Renal pelvis (tissue), 4 donors: ENCODE data around the gene COMP. TPM values are rescaled to one million over a fixed set of nuclear protein-coding genes. Genes with fewer than 3 reads are reported as not detected.
"Not testable (repeated sequence)": the region's sequence is repeated elsewhere in the genome, so short reads cannot be mapped to it uniquely, and the experiment has no call there.

ENCODE experiments used
- DNase-seq: peaks from one replicate; pipeline ENCODE4 v3.0.0-alpha.2; 2013
- polyA plus RNA-seq, 3 donors: library from polyadenylated mRNA; unstranded; fragments of 120-200 nt; gene quantifications; one replicate each; pipeline ENCODE4 v1.2.1, GENCODE V29; 2013; ENCODE audit not compliant: insufficient read length in 3 of 3

The COMP gene
- polyA plus RNA-seq, 3 donors, result 0.10 to 0.56 (median 0.22) TPM

DNA sequence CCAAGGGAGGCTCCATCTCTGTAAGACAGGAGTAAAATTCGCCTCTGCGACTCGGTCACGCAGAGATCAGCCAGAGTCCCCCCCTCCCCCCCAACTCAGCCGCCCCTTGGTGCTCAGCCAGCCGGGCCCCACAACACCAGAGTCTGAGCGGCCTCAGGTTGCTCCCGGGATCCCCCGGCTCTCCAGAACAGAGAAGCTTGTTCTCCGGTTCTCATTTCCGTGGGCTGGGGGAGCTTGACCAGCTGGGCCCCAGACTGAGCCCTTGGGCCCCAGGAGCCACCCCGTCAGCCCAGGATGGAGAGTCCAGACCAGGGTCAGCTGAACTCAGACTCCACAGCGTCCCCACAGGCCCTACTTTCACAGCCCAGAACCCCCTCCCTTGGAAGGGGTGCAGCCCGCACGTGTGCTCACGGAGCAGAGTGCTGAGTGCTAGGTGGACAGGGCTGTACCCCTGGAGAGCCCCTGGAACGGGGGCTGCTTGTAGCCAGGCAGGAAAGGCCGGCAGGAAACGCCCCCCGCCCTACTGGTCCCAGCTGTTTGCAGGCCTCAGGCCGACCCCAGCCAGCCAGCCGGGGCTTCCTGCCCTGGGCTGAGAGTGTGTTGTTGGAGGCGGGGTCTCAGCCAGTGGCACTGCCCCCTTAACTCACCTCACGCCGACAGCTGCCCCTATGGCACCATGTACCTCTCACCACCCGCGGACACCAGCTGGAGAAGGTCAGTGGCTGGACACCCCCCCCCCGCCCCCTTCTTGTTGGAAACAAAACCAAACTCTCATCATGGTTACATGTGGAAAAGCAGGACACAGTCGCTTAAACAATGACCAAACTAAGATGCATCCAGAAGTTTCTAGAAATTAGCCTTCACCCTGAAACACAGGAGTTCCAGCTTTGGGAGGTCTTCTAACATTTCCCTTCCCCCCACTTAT is 44.4 kb downstream of the COMP start:
- no peak for DNase-seq

DNA sequence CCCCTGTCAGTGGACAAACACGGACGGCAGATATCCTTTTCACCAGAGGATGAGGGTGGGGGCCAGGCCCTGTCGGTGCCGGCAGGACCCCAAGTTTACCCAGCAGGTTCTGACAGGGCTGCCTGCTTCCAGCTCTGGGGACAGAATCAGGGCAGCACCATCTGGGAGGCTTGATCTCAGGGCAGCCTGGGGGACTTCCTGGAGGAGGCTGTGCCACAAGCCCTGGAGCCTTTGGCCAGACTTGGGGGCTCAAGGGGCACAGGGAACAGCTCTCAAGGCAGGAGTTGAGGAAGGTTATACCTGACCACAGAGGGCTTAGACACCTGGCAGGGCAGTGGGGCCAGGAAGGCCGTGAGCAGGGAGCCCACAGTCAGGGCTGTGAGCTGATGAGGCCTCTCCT is 45.2 kb downstream of the COMP start:
- no peak for DNase-seq

DNA sequence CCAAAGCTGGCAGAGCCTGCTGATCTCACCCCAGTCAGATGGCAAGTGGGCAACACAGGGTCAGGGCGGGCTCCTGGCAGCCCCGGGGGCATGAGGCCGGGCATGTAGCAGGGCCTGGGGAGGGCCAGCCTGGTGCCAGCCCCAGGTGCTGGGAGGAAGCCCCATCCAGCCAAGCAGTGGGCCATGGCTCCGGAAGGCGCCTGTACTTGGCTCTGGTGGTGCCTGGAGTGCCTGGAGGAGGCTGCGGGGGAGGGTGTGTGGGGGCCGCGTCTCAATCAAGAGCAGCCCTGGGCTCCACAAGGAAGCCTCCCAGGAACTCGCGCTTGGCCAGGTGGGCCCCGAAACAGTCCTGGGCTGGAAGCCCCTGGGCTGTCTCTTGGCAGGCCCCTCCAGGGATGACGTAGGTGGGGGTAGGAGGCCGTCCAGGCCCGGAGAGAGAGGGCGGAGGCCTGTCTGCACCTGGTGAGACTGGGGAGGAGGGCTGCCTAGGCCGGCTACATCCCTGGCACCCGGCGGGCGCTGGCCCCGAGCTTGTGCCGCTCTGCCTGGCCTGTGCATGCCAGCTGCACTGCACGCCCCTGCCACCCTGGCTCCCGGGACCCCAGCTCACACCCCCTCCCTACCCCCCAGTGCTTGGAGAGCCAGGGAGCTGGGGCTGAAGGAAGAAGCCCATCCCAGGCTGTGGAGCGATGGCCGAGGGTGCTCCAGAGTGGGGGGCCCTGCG is 45.9 kb downstream of the COMP start:
- peak; percentile 81 for DNase-seq

DNA sequence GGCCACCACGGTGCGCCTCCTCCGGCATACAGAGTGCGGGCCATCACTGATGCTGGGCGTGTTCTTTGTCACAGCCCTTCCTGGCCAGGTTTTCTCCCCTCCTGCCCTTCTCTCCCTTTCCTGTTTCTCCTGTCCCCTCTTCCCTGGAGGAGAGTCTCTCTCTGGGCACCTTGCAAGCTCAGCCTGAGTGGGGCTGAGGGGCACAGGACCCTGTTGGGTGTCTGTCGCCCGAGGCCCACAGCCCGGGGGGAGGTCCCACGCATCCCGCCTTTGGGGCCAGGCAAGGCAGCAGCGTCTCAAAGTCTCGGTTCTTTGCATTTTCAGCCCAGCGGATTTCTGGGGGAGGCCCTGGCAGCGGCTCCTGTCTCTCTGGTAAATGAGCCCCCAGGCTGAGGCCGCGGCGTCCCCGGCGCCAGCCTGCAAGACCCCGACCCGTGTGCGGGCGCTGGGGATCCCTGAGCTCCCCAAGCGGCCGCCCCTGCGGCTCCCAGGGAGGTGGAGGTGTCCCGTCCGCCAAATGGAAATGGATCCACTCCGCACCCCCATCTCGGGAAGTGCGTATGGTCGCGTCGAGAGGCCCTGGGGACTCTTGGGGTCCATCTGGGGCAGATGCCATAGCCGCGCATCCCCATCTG is 47.2 kb downstream of the COMP start:
- DNase-seq, result no peak

GRCh38 chr19:18742838-18743783 is 48.0 kb downstream of the COMP start:
- DNase-seq, result peak; percentile 72

DNA sequence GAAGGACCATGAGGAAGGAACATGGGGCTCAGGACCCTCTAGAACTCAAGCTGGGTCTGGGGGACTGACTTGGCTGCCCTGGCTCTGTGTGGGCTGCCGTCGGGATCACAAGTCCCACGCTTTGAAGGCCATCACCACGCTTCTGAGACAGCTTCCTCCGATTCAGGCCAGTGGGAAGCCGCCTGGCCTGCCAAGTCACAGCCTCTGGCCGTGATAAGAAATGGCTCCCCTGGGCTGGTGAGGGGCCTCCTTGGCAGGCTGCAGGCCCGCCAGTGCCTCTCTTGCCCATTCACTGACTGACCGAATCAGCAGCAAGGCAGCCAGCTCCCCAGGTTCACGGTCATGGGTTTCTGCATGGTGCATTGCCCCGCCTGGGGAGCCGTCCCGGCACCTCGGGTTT is 48.8 kb downstream of the COMP start:
- DNase-seq, result no peak

DNA sequence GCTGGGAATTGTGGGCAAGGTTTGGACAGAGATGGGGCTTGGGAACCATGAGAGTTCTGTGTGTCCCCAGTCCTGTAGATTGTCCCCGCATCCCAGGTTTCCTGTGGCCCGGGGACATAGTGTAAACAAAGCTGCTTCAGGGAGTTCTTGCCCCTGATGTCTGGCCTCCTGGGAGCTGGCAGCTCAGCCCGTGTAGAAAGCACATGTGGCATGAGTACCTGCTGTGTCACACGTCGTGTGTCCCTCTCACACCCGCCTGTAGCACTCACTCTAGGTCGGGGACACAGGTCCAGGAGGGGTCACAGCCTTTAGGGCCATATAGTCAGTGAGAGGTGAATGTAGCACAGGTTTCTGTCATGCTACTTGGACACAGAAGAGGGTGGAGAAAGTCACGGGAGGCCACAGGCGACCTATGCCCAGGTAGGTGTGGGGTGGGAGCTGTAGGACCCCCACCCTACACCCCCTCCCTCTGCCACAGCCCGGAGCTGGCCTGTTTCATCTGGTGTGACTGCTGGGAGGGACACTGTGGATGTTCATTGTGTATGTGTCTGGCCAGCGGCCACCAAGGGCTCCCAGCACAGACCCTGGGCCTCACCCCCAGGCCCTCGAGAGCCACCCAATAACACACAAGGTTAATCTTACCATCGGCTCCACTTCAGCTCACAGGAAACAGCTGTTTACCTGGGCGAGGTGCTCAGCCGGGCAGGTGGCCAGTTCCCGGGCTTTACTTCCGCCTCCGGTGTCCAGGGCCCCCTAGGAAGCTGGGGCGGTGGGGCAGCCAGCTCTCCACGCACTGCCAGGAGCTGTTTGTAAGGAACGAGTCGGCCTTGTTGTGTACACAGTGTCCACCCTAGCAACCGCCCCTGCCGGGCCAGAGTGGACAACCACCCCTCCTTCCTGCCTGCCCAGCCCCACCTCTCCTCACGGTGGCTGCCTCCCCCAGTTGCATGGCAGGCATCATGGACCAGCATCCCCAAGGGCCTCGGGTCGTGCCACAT is 49.7 kb downstream of the COMP start:
- DNase-seq, result no peak

DNA sequence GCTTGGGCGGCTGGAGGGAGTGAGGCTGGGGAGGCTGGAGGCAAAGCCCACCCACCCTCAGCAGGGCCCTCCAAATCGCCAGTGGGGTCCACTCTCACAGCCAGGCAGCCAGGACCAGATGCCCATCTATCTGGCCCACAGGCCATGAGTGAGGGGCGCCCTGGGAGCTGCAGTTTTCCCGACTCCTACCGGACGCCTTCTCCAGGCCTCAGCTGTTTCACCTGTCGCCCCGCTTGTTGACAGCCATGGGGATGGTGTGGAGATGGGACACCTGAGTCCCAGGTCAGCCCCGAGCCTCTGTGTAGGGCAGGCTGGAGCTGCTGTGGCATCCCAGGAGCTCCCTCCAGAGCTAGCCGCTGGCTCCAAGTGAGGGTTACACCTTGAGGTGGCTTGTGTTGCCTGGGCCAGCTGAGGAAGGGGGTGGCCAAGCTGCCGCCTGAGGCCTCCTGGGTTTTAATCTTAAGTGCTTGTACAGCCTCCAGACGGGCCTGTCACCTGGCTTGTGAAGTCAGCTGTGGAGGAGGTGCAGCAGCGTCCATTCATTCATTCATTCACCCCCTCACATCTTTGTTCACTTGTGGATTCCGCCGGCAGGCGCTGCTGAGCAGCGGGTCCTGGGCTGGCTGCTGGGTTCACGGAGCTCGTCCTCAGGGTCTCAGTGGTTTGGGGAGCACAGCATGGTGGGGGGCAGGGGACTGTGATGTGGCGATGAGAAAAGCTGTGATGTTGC is 52.0 kb downstream of the COMP start:
- DNase-seq, result no peak

- no peak for DNase-seq
Observed at GRCh38 chr19:18737954-18738351, 53.2 kb downstream of the COMP start.

- DNase-seq, result no peak
Observed at GRCh38 chr19:18737337-18737953, 53.7 kb downstream of the COMP start.

- DNase-seq, result no peak
Observed at GRCh38 chr19:18736415-18737336, 54.4 kb downstream of the COMP start.

- no peak for DNase-seq
Observed at GRCh38 chr19:18735752-18736151, 55.4 kb downstream of the COMP start.

DNA sequence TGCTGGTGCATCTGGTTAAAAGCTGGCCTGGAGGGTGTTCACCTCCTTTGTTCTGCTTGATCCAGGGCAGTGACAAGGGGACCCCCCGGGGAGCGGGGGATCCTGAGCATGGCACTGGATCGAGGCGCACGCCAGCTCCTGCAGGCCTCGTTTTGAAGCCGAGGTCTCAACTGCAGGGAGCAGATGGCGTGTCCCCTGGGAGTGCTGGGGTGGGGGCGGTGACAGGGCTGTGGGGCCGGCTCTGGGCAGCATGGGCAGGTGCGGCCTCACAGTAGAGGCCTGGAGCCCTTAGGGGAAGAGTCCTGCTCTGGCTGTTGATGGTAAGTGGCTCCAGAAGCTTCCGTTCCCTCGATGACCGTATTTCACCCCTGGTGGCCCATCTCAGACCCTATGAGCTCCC is 55.8 kb downstream of the COMP start:
- DNase-seq, result no peak

- DNase-seq, result not testable (repeated sequence)
Observed at GRCh38 chr19:18733762-18734332, 57.3 kb downstream of the COMP start.

DNA sequence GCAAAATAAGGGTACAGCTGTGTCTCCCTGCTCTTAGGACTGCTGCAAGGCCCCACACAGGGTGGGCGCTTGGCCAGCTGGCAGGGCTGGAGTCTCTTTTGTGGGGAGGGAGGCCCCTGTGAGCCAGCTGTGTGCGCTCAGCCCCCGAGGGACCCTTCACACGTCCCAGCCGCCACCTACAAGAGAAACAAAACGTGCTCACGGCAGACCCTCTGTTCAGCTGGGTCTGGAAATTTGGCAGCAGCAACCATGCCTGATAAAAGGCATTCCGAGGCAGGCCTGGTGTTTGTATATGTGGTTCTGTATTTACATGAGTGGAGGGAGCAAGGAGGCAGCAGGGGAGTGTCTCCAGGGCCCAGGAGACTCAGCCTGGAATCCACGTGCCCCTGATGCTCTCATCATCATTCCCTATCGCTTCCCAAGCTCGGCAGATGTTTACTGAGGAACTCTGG is 57.9 kb downstream of the COMP start:
- no peak for DNase-seq
